HG02798 (cell line): Measurements from ENCODE around the gene RAB6B.

Source experiments
- ATAC-seq: cut with Tn5 transposase; IDR thresholded peaks from one replicate; pipeline ENCODE4 v1.9.1; 2021; ENCODE audit warnings: mild to moderate bottlenecking; ENCODE audit not compliant: unreplicated experiment, poor library complexity

The RAB6B gene

DNA sequence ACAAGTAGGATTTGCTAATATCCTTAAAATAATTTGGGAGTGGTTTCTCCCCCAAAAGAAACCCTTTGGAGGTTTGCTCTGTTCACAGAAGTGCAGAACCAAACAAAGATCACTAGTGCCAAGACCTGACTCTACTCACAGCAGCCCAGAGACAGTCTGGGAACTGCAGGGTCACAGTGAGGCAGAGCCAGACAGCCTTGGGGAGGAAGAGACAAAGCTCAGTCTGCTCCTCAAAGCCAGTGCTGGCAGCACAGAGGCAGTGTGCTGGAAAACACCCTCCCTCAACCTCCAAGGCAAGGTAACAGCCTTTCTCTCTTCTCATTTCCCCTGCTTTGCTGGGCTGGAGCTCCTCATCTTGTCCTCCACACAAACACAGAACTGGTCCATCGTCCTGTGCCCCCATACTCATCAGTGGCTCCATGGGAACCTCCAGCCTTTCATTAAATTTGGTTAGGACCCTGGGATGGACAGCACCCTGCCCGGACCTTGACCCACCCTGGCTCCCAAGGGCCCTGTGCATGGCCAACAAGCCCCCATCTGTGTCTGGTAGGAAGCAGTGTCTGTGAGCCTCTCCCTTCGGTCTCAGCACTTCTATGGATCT lies 12.6 kb downstream of the RAB6B start:
- ATAC-seq = no peak

DNA sequence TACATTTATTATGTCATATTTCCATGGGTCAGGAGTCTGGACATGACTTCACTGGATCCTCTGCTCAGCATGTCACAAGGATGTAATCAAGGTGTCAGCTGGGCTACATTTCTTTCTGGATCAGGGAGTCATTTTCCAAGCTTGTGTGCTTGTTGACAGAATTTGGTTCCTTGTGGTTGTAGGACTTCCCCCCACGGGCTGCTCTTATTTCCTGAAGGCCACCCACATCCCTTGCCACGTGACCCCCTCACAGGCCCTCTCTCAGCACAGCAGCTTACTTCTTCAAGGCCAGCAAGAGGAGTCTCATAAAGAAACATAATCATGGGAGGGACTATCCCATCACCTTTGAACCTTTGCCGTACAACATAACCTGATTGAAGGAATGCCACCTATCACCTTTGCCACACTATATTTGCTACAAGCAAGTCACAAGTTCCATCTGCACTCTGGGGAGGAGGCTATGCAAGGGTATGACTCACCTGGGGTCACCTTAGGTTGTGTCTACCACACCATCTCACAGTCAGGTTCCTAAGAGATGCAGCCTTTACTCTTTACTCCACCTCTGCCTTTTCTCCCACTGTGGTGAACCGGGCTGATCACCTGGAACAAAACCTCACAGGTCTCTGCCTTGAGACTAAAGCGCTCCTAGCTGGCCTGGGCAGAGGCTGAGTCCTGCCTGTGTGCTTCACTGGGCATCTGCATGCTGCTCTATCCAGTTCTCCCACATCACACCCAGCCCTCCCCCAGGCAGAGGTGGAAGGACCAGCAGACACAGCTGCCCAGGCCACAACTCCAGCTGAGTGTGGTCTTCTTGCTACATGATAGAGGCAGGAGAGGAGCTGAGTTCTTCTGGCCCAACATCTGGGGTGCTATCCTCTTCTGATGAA lies 13.5 kb downstream of the RAB6B start:
- no peak for ATAC-seq

DNA sequence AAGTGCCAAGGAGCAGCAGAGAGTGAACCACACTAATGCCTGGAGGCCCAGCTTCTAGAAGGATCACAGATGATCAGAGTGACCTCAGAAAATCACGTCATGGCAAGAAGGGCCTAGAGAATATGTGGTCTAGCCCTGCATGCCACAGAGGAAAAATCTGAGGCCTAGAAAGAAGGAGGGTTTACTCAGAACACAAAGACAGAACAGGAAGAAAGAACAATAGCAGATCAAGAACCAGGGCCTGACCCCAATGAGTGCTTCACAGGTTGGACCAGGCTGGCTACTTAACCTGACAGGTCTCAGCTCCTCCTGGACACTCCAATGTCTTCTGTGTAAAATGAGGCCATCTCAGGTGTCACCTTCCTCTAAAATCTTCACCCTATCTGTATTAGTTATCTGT lies 14.2 kb downstream of the RAB6B start:
- no peak for ATAC-seq

DNA sequence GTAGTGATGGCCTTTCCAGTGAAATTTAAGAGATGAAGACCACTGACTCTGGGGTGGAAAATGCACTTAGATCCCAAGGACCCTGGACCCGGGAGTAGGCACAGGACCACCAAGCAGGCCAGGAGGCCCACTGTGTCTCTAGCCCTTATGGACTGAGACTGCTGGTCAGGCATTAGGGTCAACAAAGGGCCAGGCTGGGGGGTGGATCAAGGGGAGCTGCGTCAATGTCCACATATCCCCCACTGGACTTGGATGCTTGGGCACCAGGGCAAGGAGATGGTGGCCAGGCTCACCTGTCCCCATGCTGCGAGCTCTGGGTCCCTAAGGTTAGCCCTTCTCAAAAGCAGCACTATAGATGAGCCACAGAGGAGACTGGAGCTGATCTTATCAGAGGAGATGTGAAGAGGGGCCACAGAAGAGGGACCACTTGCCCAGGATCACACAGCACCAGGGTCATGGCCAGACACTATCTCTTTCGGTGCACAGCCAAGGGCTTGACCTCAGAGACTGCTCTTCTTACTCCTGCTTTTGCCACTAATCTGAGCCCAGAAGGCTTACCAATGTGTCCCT lies 14.7 kb downstream of the RAB6B start:
- ATAC-seq = no peak

DNA sequence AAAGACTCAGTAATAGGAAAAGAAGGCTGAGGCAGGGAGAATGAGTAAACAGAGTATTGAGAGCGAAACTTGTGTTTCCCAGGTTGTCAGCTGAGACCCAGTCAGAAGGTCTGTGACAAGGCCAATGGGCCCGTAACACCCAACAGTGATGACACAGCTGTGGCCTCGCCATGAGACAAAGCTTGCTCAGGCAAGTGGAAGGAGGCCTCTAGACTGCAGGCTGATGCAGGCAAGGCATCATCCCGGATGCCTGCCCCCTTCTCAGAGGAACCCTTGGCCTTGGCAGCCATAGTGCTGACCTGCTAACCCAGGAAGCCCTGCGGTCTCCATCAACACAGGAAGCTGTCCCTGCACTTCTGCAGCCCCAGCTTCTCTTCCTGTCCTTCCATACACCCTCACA lies 15.4 kb downstream of the RAB6B start:
- ATAC-seq = peak; percentile 73

DNA sequence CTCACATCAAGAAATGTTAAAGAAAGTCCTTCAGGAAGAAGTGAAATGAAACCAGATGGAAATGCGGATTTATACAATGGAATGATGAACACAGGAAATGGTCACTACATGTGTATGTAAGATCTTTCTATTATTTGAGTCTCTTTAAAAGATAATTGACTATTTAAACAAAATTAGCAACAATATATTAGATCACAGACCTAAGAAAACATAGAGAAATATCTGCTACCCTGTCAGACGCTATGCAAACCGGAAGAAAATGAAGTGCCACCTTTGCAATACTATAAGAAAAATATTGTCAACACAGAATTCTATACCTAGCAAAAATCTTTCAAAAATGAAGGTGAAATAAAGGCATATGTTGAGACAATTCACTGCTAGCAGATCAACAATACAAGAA lies 17.2 kb downstream of the RAB6B start:
- ATAC-seq = no peak

DNA sequence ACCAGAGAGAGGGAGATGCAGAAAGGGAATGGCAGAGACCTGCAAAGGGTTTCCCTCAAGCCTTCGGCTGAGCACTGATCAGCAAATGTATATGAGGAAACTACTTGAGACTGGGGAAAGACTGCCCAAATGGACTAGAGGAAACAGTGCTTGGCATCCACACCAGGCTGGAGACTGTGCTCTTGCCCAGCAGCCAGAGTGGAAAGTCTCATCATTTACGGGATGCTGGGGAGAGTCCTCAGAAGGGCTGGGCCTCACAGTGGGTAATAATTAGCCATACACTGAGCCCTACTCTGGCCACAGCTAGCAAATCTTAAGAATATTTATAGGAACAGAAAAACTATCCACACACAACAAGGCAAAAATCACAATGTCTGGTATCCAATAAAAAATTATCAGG lies 18.5 kb downstream of the RAB6B start:
- ATAC-seq = no peak

DNA sequence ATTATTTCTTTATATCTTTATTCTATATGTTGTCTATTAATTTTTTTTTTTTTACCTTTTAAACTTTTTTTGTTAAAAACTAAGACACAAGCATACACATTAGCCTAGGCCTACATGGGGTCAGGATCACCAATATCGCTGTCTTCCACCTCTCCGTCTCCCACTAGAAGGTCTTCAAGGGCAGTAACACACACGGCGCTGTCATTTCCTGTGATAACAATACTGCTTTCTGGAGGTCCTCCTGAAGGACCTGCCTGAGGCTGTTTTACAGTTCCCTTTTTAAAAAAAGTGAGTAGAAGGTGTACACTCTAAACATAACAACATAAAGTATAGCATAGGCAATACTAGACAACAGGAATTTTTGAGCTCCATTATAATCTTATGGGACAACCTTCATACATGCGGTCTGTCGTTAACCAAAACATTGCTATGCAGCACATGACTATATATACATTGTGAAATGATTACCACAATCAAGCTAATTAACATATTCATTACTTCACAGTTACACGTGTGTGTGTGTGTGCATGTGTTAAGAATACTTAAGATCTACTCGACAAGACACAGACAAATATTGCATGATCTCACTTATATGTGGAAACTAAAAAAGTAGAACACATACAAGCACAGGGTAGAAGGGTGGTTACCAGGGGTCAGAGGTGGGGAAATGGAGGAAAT lies 20.8 kb downstream of the RAB6B start:
- ATAC-seq = no peak

DNA sequence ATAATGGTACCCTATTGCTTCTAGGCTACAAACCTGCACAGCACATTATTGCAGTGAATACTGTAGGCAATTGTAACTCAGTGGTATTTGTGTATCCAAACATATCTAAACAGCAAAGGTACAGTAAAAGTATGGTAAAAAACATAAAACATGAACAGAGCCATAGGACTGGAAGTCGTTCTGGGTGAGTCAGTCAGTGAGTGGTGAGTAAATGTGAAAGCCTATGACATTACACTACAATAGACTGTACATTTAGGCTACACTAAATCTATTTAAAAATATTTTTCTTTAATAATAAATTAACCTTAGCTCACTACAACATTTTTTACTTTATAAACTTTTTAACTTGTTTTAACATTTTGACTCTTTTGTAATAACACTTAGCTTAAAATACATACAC lies 21.3 kb downstream of the RAB6B start:
- no peak for ATAC-seq

DNA sequence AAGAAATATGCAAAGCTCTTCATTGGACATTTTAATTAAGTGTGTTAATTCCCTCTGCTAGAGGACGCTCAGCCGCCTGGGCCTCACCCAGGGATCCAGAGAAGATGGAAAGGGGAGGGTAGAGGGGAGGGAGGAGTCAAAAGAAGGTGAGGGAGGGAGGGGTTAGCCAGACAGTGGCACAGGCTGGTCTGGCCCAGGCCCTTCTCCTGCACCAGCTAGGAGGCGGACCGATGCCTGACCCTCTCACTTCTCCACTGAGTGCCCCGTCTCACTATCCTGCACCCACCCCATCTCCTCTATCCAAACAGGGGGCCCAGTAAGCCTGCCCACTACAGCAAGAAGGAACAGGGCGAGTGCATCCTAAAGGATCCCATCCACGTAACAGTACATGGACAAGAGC lies 22.9 kb downstream of the RAB6B start:
- ATAC-seq = no peak

DNA sequence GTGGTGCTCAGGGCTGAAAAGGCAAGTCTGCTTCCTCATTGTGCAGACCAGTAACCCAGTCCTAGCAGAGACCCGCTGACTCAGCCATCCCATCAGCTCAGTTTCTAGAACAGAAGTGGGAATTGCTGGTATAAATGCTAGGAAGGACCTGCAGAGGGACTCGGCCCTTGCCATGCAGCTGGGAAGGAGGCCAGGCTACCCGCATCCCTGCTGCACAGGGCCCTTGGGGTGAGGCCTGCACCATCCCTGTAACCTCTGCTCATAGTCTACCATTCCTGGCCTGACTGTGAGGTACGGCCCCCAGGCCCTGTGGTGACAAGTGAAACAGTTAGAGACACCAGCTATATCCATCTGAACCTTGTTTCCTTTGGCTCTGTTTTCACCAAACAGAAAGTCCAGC lies 23.5 kb downstream of the RAB6B start:
- no peak for ATAC-seq

DNA sequence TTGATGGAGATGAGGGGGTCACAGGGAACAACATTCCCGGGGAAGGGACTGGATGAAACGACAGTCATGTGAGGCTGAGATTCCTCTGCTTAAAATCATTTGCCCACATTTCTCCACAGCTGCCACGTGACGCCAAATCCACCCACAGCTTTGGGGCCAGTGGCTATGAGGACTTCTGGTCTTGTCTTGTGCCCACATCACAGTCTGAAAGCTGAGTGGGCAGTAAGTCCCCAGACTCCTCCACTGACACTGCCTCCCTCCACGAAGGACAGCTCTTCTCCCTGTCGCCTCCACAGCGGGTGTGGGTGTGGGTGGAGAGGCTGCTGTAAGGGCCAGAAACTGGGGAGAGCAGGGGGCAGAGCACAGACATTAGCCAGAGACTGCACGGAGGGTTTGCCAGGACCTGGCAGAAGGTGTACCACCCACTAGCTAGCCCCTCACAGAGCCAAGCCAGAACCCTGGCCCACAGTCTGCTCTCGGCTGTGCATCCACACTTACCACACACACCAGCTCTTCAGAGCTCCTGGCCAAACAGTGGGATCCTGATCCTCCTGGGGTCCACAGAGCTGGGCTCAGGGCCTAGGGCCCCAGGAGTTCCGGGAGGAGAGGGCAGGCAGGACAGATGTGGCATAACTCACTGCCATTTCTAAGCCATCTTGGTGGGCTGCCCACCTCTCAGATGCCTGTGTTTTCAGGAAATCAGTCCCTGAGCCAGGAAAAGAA lies 24.2 kb downstream of the RAB6B start:
- no peak for ATAC-seq

DNA sequence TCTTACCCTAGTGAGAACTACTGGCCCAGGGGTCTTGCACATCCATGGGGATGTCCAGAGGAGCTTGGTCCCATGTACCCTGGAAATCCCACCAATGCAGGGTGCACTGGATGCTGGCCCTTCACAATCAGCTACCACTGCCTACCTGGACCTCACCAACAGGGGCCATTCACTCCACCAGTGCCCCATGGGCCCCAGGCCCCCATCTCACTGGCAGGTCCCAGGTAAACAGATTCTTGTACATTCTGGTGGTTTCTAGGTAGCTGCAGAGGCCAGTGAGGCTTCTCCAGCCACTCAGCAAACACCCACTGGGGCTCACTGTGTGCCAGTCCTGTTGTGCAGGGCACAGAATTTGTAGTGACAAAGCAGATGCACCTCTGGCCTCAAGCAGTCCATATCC lies 24.9 kb downstream of the RAB6B start:
- no peak for ATAC-seq

DNA sequence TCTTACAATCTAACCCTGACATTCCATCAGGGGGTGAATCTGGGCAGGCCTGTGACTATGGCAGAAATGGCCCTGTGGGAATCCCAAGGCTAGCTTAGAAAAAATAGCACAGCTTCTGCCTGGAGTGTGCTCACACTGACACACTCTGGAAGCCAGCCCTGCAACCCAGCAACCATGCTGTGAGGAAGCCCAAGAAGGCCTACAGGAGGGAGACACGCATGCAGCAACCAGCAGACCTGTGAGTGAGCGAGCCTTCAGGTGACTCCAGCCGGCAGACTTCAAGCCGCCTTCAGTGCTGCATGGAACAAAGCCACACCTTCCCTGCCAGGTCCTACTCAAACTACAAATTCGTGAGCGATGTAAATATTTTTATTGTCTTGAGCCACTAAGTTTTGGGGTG lies 26.1 kb downstream of the RAB6B start:
- no peak for ATAC-seq

DNA sequence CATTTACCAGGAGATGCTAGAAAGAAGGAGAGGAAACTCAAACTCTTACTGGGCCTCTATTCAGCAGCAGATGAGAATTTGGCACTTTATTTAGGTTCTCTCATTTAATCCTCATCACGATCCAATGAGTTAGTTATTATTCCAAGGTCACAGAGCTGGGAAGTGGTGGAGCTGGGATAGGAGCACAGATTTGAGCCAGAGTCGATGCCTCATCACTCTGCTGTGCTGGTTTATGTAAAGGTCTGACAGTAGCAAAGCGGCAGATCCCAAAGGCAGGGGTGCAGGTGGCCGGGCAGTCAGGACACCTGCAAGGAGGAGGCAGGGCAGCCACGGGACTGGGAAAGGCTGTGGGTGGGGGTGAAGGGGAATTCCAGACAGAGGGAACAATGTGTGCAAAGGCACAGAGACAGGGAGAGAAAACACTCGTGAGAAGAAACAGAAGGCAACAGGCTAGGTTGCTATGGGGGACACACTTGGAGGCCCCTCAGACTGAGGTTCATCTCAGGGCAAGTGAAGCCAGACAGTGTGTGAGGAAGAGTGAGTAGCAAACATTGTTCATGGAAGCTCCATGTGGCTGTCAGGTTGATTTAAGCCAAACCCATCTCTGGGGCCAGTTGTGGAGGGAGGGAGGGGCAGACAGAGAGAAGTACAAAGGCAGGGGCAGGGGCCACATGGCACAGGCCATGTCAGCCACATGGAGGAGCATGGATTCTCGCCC lies 26.8 kb downstream of the RAB6B start:
- ATAC-seq = no peak

DNA sequence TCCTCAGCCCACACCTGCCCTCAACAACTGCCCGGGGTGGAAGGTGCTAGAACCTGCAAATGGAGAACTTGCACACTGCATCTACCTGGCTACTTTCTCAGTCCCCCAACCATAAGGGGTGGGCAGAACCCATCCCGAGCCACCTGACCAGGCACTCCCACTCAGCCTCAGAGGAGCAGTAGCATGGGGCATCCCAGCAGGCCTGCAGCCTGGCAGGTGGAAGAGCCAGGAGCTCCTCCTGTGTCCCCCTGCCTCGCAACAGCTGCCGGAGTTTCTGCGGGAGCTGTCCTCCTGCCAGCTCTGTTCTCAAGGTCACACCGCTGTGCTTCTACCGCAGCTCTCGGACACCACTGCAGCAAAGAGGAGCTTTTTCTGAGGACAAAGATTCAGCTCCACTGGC lies 27.5 kb downstream of the RAB6B start:
- ATAC-seq = no peak

DNA sequence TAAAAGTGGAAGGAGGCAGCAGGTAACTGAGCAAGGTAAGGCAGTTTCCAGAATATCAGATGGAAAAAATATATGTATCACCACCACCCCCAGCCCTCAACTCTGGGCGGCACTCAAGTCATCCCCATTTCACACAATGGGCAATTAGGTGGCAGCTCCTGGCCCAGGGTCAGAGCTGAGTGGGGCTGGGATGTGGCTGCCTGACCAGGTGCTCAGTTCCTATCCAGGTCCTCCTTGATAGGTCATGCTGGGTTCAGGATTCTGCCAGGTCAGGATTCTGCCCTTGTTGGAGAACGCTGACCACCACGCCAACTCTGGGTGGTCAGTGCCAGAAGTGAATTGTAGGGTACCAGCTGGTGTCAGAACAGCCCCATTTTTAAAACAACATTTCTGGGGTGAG lies 29.5 kb downstream of the RAB6B start:
- ATAC-seq = no peak

DNA sequence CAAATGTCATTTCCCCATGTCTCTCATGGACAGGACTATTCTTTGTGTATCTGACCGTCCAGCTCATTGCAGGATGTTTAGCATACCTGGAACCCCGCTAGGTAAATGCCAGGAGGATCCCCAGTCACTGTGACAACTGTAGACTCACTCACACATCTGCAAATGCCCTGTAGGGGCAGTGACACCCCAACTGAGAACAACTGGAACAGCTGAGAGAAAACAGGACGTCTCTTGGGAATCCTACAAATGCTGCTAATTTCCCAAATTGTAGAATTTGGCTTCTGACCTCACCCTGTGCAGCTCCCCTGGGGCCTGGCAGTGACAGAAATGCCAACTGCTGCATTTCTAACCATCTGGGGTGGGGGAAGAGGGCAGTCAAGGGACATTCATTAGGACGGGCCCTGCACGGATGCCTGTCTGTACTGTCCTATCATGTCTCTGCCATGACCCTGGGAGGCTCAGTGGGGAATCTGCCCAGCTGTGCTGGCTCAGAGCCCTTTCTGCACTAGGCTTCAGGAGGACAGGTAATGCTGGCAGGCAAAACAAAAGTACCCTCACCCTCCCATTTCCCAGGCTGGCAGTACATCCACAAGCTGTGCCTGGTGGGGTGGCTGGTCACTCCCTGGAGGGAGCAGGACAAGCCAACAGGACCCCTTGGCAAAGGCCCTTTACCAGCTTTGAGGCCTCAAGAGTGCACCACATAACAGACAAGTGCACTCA lies 30.4 kb downstream of the RAB6B start:
- ATAC-seq = no peak

DNA sequence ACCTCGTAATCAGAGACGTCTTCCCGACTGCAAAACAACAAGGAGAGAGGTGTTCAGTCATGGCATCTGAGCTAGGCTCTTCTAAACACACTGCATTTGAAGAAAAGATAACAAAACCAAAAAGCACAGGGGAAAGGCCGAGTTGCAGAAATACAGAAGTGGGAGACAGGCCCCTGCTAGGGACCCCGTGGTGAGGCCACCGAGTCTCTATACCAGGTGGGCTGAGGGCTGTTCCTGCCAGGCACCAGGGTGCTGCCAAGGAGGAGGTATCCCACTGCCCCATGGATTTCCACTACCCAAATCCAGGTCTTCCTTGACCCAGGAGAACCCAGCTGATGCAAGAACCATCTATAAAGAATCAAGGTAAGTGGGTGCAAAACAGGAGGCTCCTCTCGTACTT lies 31.1 kb downstream of the RAB6B start:
- ATAC-seq = no peak
